Left cardiac atrium (tissue), 4 donors: Measurements from ENCODE around the gene RTKN2. TPM values are rescaled to one million over a fixed set of nuclear protein-coding genes. Genes with fewer than 3 reads are reported as not detected.
A peak's percentile ranks its signal among the peaks of the same experiment; 100 is the strongest.

ENCODE experiments used
- ATAC-seq, 2 donors: fragments of 200-7000 bp; cut with Tn5 transposase; one replicate each; pipeline ENCODE4 v1.9.1; 2020; ENCODE audit warnings: mild to moderate bottlenecking in 2 of 2, moderate library complexity in 2 of 2
- DNase-seq: peaks from one replicate; pipeline ENCODE4 v3.0.0-alpha.2; 2020
- intact Hi-C, 2 donors: fragments of 100-400 bp; cut with DNase I; formaldehyde crosslinking; loops; one replicate each; pipeline versions ENCODE4 v1.14.1 to v1.15.1; 2022 to 2023
- total RNA-seq, 2 donors: library from RNA; stranded (reverse); fragmentation: NEBNext Ultra II Directional; extraction: Animal tissue kit (Norgen Biotek cat#: 25700); gene quantifications; one replicate each; pipeline ENCODE4 v1.2.1, GENCODE V29; 2021
- donor health status: DM: no; HTN: yes; CAD: no.
- donor health status: DM: no; HTN: yes; CAD: no; lungs with severe emphysema.
- donor health status: DM: yes; HTN: yes; CAD: no.
- donor health status: Dilated cardiomyopathy.

Gene RTKN2
- total RNA-seq, 2 donors from 2014 or later: 0.13 TPM; not detected in 1

DNA sequence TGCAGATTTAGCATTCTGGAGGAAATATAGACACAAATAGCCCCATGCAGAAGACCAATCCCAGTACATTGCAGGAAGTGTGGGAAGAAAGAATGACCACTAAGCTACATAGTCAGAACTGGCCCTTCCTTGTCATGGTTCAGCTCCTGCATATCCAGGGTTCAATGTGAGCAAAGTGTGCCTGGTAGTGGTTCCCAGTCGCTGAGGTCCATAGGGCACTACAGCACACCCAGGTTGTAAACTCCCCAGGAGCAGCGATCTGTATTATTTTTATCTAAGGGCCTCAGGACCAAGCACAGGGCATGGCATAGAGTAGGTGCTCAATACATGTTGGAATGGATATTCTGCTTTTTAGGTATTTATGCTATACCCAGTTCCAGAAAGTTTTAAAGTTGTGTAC lies 114.4 kb downstream of the RTKN2 start:
- intact Hi-C loops: no loop called here
- ATAC-seq: no peak
- no peak for DNase-seq

DNA sequence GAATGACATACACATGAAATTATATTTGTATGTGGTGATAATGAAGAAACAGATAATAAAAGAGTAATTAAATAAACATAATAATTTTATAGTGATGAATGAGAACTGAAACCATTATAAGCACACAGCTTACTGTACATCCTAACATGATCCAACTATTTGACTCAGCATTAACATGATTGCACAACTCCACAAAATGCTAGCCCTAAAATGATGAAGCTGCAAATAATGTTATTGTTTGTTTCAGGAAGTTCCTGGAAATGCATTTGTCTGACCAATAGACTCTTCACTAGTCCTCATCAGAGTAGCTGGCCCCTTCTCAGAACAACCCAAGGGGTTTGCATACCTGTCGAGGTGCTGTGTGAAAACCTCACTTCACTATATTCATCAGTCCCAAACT lies 115.5 kb downstream of the RTKN2 start:
- ATAC-seq: peak in 1 of 2 donors; percentile 63

DNA sequence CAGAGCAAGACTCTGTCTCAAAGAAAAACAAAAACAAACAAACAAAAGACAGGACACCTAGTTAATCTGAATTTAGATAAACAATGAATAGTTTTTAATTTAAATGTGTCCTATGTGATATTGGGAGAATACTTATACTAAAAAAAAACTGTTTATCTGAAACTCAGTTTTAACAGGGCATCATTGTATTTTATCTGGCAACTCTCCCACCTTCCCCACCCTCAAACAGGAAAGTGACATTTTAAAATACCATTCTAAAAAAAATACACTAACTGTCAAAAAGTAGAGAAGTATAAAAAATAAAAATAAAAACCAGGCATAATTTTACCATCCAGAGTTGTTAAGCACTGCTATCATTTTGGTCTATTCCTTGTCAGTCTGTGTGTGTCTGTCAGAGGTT lies 119.0 kb downstream of the RTKN2 start:
- DNase-seq (no peak), ATAC-seq (no peak)
- intact Hi-C loops: no loop called here

More for the DNA sequence above, 115.5 kb downstream of the RTKN2 start:
- no peak for DNase-seq
- intact Hi-C loops: no loop called here

DNA sequence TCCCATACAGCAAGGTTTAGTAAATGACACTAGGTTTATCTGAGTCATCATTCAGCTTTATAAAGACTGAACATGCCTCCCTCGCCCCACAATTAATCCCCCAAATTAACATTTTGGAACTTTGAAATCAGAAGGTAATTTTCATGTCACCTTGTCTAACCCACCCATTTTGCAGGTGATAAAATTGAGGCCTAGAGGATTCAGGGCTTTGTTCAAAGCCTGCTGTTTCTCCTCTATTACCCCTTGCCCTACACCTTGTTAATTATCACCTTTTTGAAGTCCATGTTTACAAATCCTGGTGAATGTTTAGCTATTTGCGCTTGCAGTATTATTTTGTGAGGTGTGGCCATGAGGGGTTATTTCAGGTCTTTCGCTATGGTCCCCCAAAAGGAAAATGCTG lies 120.5 kb downstream of the RTKN2 start:
- ATAC-seq: no peak

DNA sequence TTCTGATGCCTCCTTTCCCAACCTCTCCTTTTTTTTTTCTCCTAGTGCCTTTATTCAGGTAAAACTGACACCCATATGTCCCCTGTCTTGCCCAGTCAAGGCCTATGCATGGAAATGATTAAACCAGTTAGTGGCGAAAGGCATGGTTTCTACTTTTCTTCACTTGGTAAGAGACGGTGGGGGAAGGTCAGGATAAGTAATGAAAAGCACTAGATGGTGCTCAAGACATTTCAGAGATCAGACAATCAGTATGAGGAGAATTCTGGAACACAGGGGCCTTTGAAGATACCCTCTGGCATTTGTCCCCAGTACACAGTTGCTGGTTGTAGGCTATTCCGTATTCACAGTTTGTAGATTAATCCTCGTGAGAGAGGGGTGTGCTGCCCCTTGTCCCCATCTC lies 121.2 kb downstream of the RTKN2 start:
- ATAC-seq: no peak
- intact Hi-C loops: no loop called here

More for the DNA sequence above, 120.5 kb downstream of the RTKN2 start:
- DNase-seq: no peak
- intact Hi-C loops: no loop called here

DNA sequence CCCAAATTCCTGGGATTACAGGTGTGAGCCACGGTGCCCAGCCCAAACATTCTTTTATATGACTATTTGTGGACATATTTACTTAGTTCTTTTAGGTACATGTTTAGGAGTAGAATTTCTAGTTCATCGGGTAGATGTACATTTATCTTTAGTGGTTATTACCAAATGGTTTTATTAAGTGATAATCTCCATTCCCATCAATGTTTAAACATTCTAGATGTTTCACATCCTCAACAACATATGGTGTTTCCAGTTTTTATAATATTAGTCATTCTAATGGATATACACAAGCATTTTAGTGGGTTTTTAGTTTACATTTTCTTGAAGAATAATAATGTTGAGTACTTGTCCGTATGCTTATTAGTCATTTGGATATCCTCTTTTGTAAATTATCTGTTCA lies 131.7 kb downstream of the RTKN2 start:
- no peak for DNase-seq
- intact Hi-C loops: no loop called here
- no peak for ATAC-seq

More for the DNA sequence above, 121.2 kb downstream of the RTKN2 start:
- no peak for DNase-seq

DNA sequence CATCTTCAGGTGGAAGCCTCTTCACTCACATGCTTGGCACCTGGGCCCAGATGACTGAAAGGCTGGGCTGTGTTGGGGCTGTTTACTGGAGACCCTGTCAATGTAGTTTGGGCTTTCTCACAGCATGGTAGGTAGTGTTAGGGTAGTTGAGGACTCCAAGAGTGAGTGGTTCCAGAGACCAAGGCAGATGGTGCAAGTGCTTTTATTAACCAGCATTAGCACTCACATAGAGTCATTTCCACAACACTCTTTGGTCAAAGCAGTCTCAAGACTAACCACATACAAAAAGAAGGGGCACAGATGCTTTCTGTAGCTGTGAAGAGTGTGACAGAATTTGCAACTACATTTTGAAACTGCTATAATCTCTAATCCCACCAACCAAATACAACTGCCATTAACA lies 135.0 kb downstream of the RTKN2 start:
- intact Hi-C loops: no loop called here
- ATAC-seq (no peak), DNase-seq (no peak)

Other genes starting within 250 kb of the RTKN2 start
- gene ZNF365, start 105.5 kb upstream of the RTKN2 start, total RNA-seq: 1 to 10 TPM; 1.8 to 3.7 TPM